Heart left ventricle (tissue), 16 donors: Measurements from ENCODE around the gene SIL1. TPM values are rescaled to one million over a fixed set of nuclear protein-coding genes. Genes with fewer than 3 reads are reported as not detected.

Experiments
- ATAC-seq, 4 donors: fragments of 200-7000 bp; cut with Tn5 transposase; one replicate each; pipeline ENCODE4 v1.9.1; 2020 to 2022; ENCODE audit warnings: moderate library complexity in 4 of 4, mild to moderate bottlenecking in 3 of 4, moderate number of reproducible peaks in 1 of 4
- DNase-seq, 5 donors: peaks; one replicate each; pipeline ENCODE4 v3.0.0-alpha.2; 2020
- H3K27ac ChIP-seq, 12 donors: fragments of 200-600 bp; sonication (generic) in 4 of 12; one replicate each; pipeline versions ENCODE4 v1.5.0 to v1.8.0; 2016 to 2022; ENCODE audit warnings: mild to moderate bottlenecking in 2 of 12
- H3K27me3 ChIP-seq, 9 donors: fragments of 200-600 bp; sonication (generic) in 2 of 9; one replicate each; pipeline versions ENCODE4 v1.5.1 to v1.8.0; 2016 to 2022; ENCODE audit warnings: mild to moderate bottlenecking in 3 of 9
- H3K36me3 ChIP-seq, 9 donors: fragments of 200-600 bp; sonication (generic) in 2 of 9; one replicate each; pipeline versions ENCODE4 v1.5.0 to v1.8.0; 2018 to 2022; ENCODE audit warnings: mild to moderate bottlenecking in 2 of 9
- H3K4me1 ChIP-seq, 12 donors: fragments of 200-600 bp; sonication (generic) in 4 of 12; one replicate each; pipeline versions ENCODE4 v1.5.0 to v1.8.0; 2016 to 2022; ENCODE audit warnings: mild to moderate bottlenecking in 3 of 12
- H3K4me3 ChIP-seq, 12 donors: fragments of 200-600 bp; sonication (generic) in 4 of 12; one replicate each; pipeline versions ENCODE4 v1.5.0 to v1.8.0; 2017 to 2022; ENCODE audit warnings: mild to moderate bottlenecking in 9 of 12, moderate library complexity in 4 of 12
- H3K9me3 ChIP-seq, 12 donors: fragments of 200-600 bp; sonication (generic) in 4 of 12; one replicate each; pipeline versions ENCODE4 v1.5.0 to v1.8.0; 2016 to 2022; ENCODE audit warnings: mild to moderate bottlenecking in 1 of 12
- CTCF ChIP-seq, 12 donors: fragments of 200-600 bp; sonication (generic) in 4 of 12; IDR thresholded peaks; one replicate each; pipeline versions ENCODE4 v1.5.0 to v1.8.0; 2018 to 2022; ENCODE audit warnings: antibody characterized with exemption in 12 of 12, mild to moderate bottlenecking in 5 of 12
- POLR2A ChIP-seq, 2 donors: fragments of 450-650 bp; IDR thresholded peaks; one replicate each; pipeline ENCODE4 v1.6.1; 2017; ENCODE audit warnings: antibody characterized with exemption in 2 of 2, mild to moderate bottlenecking in 2 of 2, moderate library complexity in 2 of 2
- WGBS, 4 donors: extraction: QIAGEN DNeasy Blood & Tissue Kit in 2 of 4; methylation state at CpG; one replicate each; pipeline versions ENCODE4 v1.1.5 to v1.1.7; 2013 to 2018; 5-methylcytosine and 5-hydroxymethylcytosine counted together
- intact Hi-C, 10 donors: fragments of 100-400 bp; cut with DNase I; formaldehyde crosslinking; loops; one replicate each; pipeline versions ENCODE4 v1.11.1 to v1.14.2; 2022
- polyA plus RNA-seq, 2 donors: library from polyadenylated mRNA; stranded (reverse); fragments of 200-250 nt; gene quantifications; one replicate each; pipeline ENCODE4 v1.2.3, GENCODE V29; 2013
- total RNA-seq, 9 donors: library from RNA; depleted of rRNA in 2 of 9; stranded (reverse); fragments of >200 nt in 2 of 9; fragmentation: NEBNext Ultra II Directional in 3 of 9; extraction: Animal tissue kit (Norgen Biotek cat#: 25700) in 3 of 9; gene quantifications; one replicate each; pipeline versions ENCODE4 v1.1.0 to v1.2.4, GENCODE V29; 2016 to 2023
- donor health status: ischemic (EF 13 %, LVEDD 7.1; RV severe dilation, severe dysfunction).
- donor health status: healthy with polysubstance abuse.
- donor health status: DM: no; HTN: yes; CAD: no.
- donor health status: DM: no; HTN: no; CAD: no.
- donor health status: ischemic (EF 25% LVEDD 6.9; RV normal size, moderate dysfunction).
- donor health status: ischemic (EF 25% LVEDD 5.7; RV mildly dilated, moderate dysfunction).
- donor health status: healthy.
- donor health status: DM: yes; HTN: yes; CAD: no.
- donor health status: ischemic (EF 35%, LVEDD 5.7; RV mildly dilated, moderate dysfunction).
- donor health status: nonischemic (EF 11% LVEDD 7.7; RV severe dilation, severe dysfunction).
- donor health status: DM: yes; HTN: yes; CAD: no.
- donor health status: PGD.
- donor health status: ischemic (EF 29% LVEDD 5.4; RV normal size, mild dysfunction).
- donor health status: nonischemic (EF 23%, LVEDD 6.1; RV moderate dilation, normal function).

Gene SIL1
- total and polyA plus RNA-seq, 11 donors, result 33.8 to 341 (median 40.2) TPM

GRCh38 chr5:139050432-139050831, 147.7 kb downstream of the SIL1 start:
- intact Hi-C loops, result no loop called here
- Histone ChIP-seq H3K9me3 (no peaks in the 10 kb centered on the region), H3K27me3 (no peaks in the 10 kb centered on the region), H3K36me3 (peaks cover 0 to 12% (median 0%) of the 10 kb centered on the region in 9 donors), H3K4me1 (peaks cover 0 to 3% (median 0%) of the 10 kb centered on the region in 12 donors), H3K4me3 (no peak overlapping the region), H3K27ac (no peak overlapping the region)
- no peak for ATAC-seq
- DNase-seq, result no peak
- TF ChIP-seq POLR2A (IDR thresholded peaks at IDR 0.05) (no peak), CTCF (IDR thresholded peaks at IDR 0.05) (no peak)

GRCh38 chr5:139049780-139050179, 148.4 kb downstream of the SIL1 start:
- no peak for ATAC-seq
- DNase-seq, result no peak
- Histone ChIP-seq H3K4me3 (no peak overlapping the region), H3K27ac (no peak overlapping the region), H3K27me3 (no peaks in the 10 kb centered on the region), H3K9me3 (no peaks in the 10 kb centered on the region), H3K4me1 (peaks cover 0 to 3% (median 0%) of the 10 kb centered on the region in 12 donors), H3K36me3 (peaks cover 0 to 12% (median 0%) of the 10 kb centered on the region in 9 donors)
- WGBS, 4 donors, result 66 to 83% (median 78%) methylated on average over 1 of the region's 1 CpG
- TF ChIP-seq CTCF (IDR thresholded peaks at IDR 0.05), result no peak
- no peak for TF ChIP-seq POLR2A (IDR thresholded peaks at IDR 0.05)
- intact Hi-C loops, result no loop called here

GRCh38 chr5:139046551-139046950, 151.6 kb downstream of the SIL1 start:
- no peak for DNase-seq
- Histone ChIP-seq H3K27ac (no peak overlapping the region), H3K27me3 (no peaks in the 10 kb centered on the region), H3K36me3 (peaks cover 0 to 20% (median 0%) of the 10 kb centered on the region in 9 donors), H3K4me3 (no peak overlapping the region), H3K9me3 (no peaks in the 10 kb centered on the region), H3K4me1 (peaks cover 0 to 4% (median 0%) of the 10 kb centered on the region in 12 donors)
- intact Hi-C loops, result no loop called here
- TF ChIP-seq POLR2A (IDR thresholded peaks at IDR 0.05) (no peak), CTCF (IDR thresholded peaks at IDR 0.05) (no peak)
- no peak for ATAC-seq

GRCh38 chr5:139043157-139043905, 154.8 kb downstream of the SIL1 start:
- Histone ChIP-seq H3K36me3 (peaks cover 0 to 9% (median 0%) of the 10 kb centered on the region in 9 donors), H3K9me3 (no peaks in the 10 kb centered on the region), H3K4me1 (peaks cover 0 to 3% (median 0%) of the 10 kb centered on the region in 12 donors), H3K27me3 (no peaks in the 10 kb centered on the region), H3K4me3 (no peak overlapping the region), H3K27ac (no peak overlapping the region)
- intact Hi-C loops, result no loop called here
- ATAC-seq (peak in 1 of 4 donors; percentile 54), DNase-seq (no peak)
- no peak for TF ChIP-seq POLR2A (IDR thresholded peaks at IDR 0.05)
- 73 to 80% (median 75%) methylated on average over 4 of the region's 4 CpGs for WGBS, 4 donors
